ENCODE data around the gene RAE1. TPM values are rescaled to one million over a fixed set of nuclear protein-coding genes. Genes with fewer than 3 reads are reported as not detected.

RAE1 gene
- total RNA-seq, 4 donors from 2014 or later: 15.8 to 35.8 (median 20.6) TPM

GRCh38 chr20:57323034-57323433, 28.0 kb upstream of the RAE1 start:
- DNase-seq: no peak
- intact Hi-C loops (cut with DNase I; ENCODE audit: low total_unique reads): no loop called here
- Histone ChIP-seq H3K27me3 (peaks cover 5 to 11% (median 7%) of the 10 kb centered on the region in 3 donors), H3K27ac (no peak overlapping the region), H3K4me1 (no peaks in the 10 kb centered on the region), H3K9me3 (no peaks in the 10 kb centered on the region), H3K36me3 (no peaks in the 10 kb centered on the region), H3K4me3 (no peak overlapping the region)
- TF ChIP-seq POLR2A (IDR thresholded peaks at IDR 0.05): no peak
- TF ChIP-seq CTCF (IDR thresholded peaks at IDR 0.05 in 4 of 5, conservative IDR thresholded peaks at IDR 0.05 in 1 of 5): no peak
- ATAC-seq: no peak
- in situ Hi-C loops (cut with MboI; ENCODE audit: low sequenced_read_pairs in 4 of 4): no loop called here

- intact Hi-C loops (cut with DNase I; ENCODE audit: low total_unique reads): no loop called here
These were observed 25.3 kb upstream of the RAE1 start for GRCh38 chr20:57325632-57326356.

GRCh38 chr20:57326667-57327455, 24.2 kb upstream of the RAE1 start:
- H3K4me3 ChIP-seq: no peak overlapping the region
- ATAC-seq: no peak
- no peaks in the 10 kb centered on the region for H3K36me3 ChIP-seq
- TF ChIP-seq POLR2A (IDR thresholded peaks at IDR 0.05): no peak
- no peak for TF ChIP-seq CTCF (IDR thresholded peaks at IDR 0.05 in 4 of 5, conservative IDR thresholded peaks at IDR 0.05 in 1 of 5)
- DNase-seq: no peak
- peaks cover 9 to 33% (median 19%) of the 10 kb centered on the region in 3 donors for H3K27me3 ChIP-seq
- in situ Hi-C loops (cut with MboI; ENCODE audit: low sequenced_read_pairs in 4 of 4): loop anchor here in 3 of 4 donors (25.0 kb wide), 2 partner anchors 240 to 765 kb away; no protein-coding TSS in a partner anchor
- no peaks in the 10 kb centered on the region for H3K4me1 ChIP-seq
- intact Hi-C loops (cut with DNase I; ENCODE audit: low total_unique reads): no loop called here
- no peaks in the 10 kb centered on the region for H3K9me3 ChIP-seq
- H3K27ac ChIP-seq: no peak overlapping the region

More at GRCh38 chr20:57325632-57326356, 25.3 kb upstream of the RAE1 start:
- in situ Hi-C loops (cut with MboI; ENCODE audit: low sequenced_read_pairs in 4 of 4): loop anchor here in 3 of 4 donors (25.0 kb wide), 2 partner anchors 238 to 763 kb away; no protein-coding TSS in a partner anchor
- H3K36me3 ChIP-seq: no peaks in the 10 kb centered on the region
- peaks cover 7 to 23% (median 9%) of the 10 kb centered on the region in 3 donors for H3K27me3 ChIP-seq
- DNase-seq: no peak
- no peak overlapping the region for H3K27ac ChIP-seq
- no peaks in the 10 kb centered on the region for H3K4me1 ChIP-seq
- no peak for ATAC-seq
- H3K9me3 ChIP-seq: no peaks in the 10 kb centered on the region
- TF ChIP-seq CTCF (IDR thresholded peaks at IDR 0.05 in 4 of 5, conservative IDR thresholded peaks at IDR 0.05 in 1 of 5): no peak
- TF ChIP-seq POLR2A (IDR thresholded peaks at IDR 0.05): no peak
- no peak overlapping the region for H3K4me3 ChIP-seq

GRCh38 chr20:57327820-57328219, 23.2 kb upstream of the RAE1 start:
- no peak for ATAC-seq
- peaks cover 6 to 31% (median 19%) of the 10 kb centered on the region in 3 donors for H3K27me3 ChIP-seq
- in situ Hi-C loops (cut with MboI; ENCODE audit: low sequenced_read_pairs in 4 of 4): loop anchor here in 3 of 4 donors (25.0 kb wide), 2 partner anchors 241 to 766 kb away; no protein-coding TSS in a partner anchor

More at GRCh38 chr20:57327820-57328219, 23.2 kb upstream of the RAE1 start:
- Histone ChIP-seq H3K4me1 (no peaks in the 10 kb centered on the region), H3K4me3 (no peak overlapping the region), H3K36me3 (no peaks in the 10 kb centered on the region), H3K9me3 (no peaks in the 10 kb centered on the region), H3K27ac (no peak overlapping the region)
- no peak for DNase-seq
- intact Hi-C loops (cut with DNase I; ENCODE audit: low total_unique reads): no loop called here
- TF ChIP-seq POLR2A (IDR thresholded peaks at IDR 0.05) (no peak), CTCF (IDR thresholded peaks at IDR 0.05 in 4 of 5, conservative IDR thresholded peaks at IDR 0.05 in 1 of 5) (no peak)
